Calu3 (cell line): ENCODE measurements around the gene CNNM4. TPM values are rescaled to one million over a fixed set of nuclear protein-coding genes. Genes with fewer than 3 reads are reported as not detected.
"Not testable (repeated sequence)": the region's sequence is repeated elsewhere in the genome, so short reads cannot be mapped to it uniquely, and the experiment has no call there.

Experiments
- BruUV-seq: library from RNA; stranded (reverse); fragments of 400-500 nt; replicated peaks from 2 replicates; lab custom pipeline; 2021; lab: Mats Ljungman, UMichigan
- CTCF ChIA-PET: fragments of 300-600 bp; sonication (Branson Sonifier 250); formaldehyde crosslinking; loops from one replicate; lab custom pipeline; 2022; ENCODE audit warnings: antibody characterized with exemption; lab: Charles Lee
- DNase-seq: peaks from one replicate; pipeline ENCODE4 v3.0.0; 2022
- H3K27ac Mint-ChIP-seq: one replicate; pipeline ENCODE4 v1.8.0; 2022; ENCODE audit warnings: mixed read lengths; ENCODE audit not compliant: unreplicated experiment
- H3K27me3 Mint-ChIP-seq: one replicate; pipeline ENCODE4 v1.8.0; 2022; ENCODE audit warnings: mixed read lengths; ENCODE audit not compliant: unreplicated experiment
- H3K36me3 Mint-ChIP-seq: one replicate; pipeline ENCODE4 v1.8.0; 2022; ENCODE audit warnings: mild to moderate bottlenecking, moderate library complexity, mixed read lengths; ENCODE audit not compliant: insufficient read depth, unreplicated experiment
- H3K4me1 Mint-ChIP-seq: one replicate; pipeline ENCODE4 v1.8.0; 2022; ENCODE audit warnings: mild to moderate bottlenecking, low read depth, mixed read lengths; ENCODE audit not compliant: unreplicated experiment
- H3K4me3 Mint-ChIP-seq: one replicate; pipeline ENCODE4 v1.8.0; 2022; ENCODE audit warnings: mild to moderate bottlenecking, low read depth, moderate library complexity, mixed read lengths; ENCODE audit not compliant: unreplicated experiment
- H3K9me3 Mint-ChIP-seq: one replicate; pipeline ENCODE4 v1.8.0; 2022; ENCODE audit warnings: low read depth, mixed read lengths; ENCODE audit not compliant: unreplicated experiment
- intact Hi-C: fragments of 100-400 bp; cut with micrococcal nuclease; formaldehyde crosslinking; loops from one replicate; pipeline ENCODE4 v1.10.0; 2022; ENCODE audit not compliant: unreplicated experiment
- total RNA-seq: library from RNA; stranded (reverse); gene quantifications from 2 replicates; pipeline ENCODE4 v1.2.3, GENCODE V29; 2022
- TF ChIP-seq, protein P1 (sequence below): fragments of 200-600 bp; IDR thresholded peaks from one replicate; pipeline ENCODE4 v1.8.0; 2022; ENCODE audit warnings: antibody characterized with exemption; ENCODE audit not compliant: unreplicated experiment

CNNM4 gene
- total RNA-seq, 1 experiment from 2014 or later: 22.3 TPM

DNA sequence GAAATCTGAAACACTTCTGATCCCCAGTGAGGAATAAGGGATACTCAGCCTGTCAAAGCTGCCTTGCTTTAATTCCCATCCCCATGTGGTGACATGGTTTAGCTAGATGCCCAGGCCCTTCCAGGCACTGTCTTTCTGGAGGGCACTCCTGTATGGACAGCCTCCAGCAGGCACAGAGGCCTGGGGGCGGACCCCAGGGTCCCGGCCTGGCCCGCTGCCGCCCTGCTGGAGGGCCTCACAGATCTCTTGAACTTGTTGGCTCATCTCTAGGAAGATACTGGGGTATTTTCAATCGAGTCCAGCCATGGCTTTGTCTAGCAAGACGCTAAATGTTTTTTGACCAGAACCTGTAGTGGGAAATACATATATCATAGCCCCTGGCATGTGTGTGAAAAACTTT is 34.4 kb downstream of the CNNM4 start:
- no peak overlapping the region for H3K4me3 Mint-ChIP-seq
- H3K27me3 Mint-ChIP-seq: no peaks in the 10 kb centered on the region
- no peak overlapping the region for H3K27ac Mint-ChIP-seq
- no peaks in the 10 kb centered on the region for H3K4me1 Mint-ChIP-seq
- DNase-seq: no peak
- intact Hi-C loops: no loop called here
- TF ChIP-seq, protein P1, sequence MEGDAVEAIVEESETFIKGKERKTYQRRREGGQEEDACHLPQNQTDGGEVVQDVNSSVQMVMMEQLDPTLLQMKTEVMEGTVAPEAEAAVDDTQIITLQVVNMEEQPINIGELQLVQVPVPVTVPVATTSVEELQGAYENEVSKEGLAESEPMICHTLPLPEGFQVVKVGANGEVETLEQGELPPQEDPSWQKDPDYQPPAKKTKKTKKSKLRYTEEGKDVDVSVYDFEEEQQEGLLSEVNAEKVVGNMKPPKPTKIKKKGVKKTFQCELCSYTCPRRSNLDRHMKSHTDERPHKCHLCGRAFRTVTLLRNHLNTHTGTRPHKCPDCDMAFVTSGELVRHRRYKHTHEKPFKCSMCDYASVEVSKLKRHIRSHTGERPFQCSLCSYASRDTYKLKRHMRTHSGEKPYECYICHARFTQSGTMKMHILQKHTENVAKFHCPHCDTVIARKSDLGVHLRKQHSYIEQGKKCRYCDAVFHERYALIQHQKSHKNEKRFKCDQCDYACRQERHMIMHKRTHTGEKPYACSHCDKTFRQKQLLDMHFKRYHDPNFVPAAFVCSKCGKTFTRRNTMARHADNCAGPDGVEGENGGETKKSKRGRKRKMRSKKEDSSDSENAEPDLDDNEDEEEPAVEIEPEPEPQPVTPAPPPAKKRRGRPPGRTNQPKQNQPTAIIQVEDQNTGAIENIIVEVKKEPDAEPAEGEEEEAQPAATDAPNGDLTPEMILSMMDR: no peak
- no peaks in the 10 kb centered on the region for H3K9me3 Mint-ChIP-seq
- no TSS peak for BruUV-seq
- CTCF ChIA-PET: no interaction called here
- H3K36me3 Mint-ChIP-seq: no peaks in the 10 kb centered on the region

DNA sequence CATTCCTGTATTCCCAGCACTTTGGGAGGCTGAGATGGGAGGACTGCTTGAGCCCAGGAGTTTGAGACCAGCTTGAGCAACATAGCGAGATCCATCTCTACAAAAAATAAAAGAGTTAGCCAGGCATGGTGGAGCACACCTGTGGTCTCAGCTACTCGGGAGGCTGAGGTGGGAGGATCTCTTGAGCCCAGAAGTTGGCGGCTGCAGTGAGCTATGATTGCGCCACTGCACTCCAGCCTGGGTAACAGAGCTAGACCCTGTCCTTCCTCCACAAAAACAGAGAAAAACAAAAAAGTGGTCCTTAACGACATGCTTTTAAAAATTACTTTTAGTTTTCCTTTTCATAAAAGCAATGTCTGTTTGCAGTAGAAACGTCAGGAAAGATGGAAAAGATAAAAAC is 35.8 kb downstream of the CNNM4 start:
- H3K27me3 Mint-ChIP-seq: not testable (repeated sequence)

DNA sequence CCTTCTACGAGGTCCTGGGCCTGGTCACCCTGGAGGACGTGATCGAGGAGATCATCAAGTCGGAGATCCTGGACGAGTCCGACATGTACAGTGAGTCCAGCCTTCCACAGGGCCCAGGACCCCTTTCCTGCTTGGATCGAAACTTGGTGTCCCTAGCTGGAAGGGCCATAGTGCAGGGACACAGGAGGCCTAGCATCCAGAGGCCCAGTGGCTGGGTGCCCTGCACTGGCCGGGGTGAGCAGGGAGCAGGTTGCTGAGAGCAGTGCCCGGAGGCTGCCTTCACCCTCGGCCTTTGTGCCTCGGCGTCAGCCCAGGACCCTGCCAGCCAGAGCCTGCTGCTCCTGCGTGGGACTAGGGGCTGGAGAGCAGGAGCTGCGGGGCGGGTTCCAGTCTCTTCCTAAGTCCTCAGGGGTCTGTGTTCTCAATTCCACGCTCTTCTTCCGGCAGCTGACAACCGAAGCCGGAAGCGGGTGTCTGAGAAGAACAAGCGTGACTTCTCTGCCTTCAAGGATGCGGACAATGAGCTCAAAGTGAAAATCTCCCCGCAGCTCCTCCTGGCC is 36.4 kb downstream of the CNNM4 start:
- Mint-ChIP-seq H3K27ac (no peak overlapping the region), H3K4me1 (no peaks in the 10 kb centered on the region), H3K4me3 (no peak overlapping the region), H3K9me3 (no peaks in the 10 kb centered on the region), H3K36me3 (no peaks in the 10 kb centered on the region), H3K27me3 (no peaks in the 10 kb centered on the region)
- TF ChIP-seq, protein P1: no peak
- CTCF ChIA-PET: no interaction called here
- BruUV-seq: no TSS peak
- no peak for DNase-seq
- intact Hi-C loops: no loop called here

More for the DNA sequence above, 35.8 kb downstream of the CNNM4 start:
- intact Hi-C loops, BruUV-seq, CTCF ChIA-PET, DNase-seq, H3K9me3 Mint-ChIP-seq, H3K4me1 Mint-ChIP-seq, H3K27ac Mint-ChIP-seq, H3K4me3 Mint-ChIP-seq, H3K36me3 Mint-ChIP-seq: not testable (repeated sequence)

DNA sequence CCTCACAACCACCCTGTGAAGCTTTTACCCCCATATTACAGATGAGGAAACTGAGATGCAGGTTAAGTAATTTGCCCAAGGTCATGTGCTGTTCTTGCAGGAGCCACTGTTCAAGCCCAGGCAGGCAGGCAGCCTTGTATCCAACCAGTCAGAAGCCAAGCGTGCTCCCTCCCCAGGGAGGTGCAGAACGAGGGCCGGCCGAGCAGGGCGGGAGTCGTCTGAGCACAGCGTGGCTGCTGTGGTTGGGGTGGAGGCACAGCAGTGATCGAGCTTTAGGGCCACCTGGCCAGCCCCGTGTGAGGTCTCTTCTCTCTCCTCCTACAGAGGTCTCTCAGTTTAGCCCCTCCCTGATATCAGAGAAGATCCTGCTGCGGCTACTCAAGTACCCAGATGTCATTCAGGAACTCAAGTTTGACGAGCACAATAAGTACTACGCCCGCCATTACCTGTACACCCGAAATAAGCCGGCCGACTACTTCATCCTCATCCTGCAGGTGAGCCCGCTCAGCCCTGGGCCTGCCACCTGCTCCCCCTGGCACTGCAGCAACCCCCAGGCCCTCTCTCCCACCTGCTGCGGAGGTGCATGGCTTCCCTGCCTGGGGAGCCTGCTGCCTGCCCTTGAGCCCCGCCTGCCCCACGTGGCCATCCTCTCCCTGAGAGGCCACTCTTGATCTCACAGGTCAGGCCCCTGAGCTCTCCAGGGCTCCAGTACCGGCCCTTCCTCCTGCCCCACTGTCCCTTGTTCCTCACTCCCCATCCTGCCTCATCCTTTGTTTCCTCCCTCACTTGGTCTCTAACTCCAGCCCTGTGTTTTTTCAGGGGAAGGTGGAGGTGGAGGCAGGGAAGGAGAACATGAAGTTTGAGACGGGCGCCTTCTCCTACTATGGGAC is 38.3 kb downstream of the CNNM4 start:
- TF ChIP-seq, protein P1: no peak
- H3K9me3 Mint-ChIP-seq: no peaks in the 10 kb centered on the region
- H3K27ac Mint-ChIP-seq: no peak overlapping the region
- DNase-seq: no peak
- no TSS peak for BruUV-seq
- CTCF ChIA-PET: no interaction called here
- intact Hi-C loops: no loop called here
- no peaks in the 10 kb centered on the region for H3K36me3 Mint-ChIP-seq
- H3K4me1 Mint-ChIP-seq: no peaks in the 10 kb centered on the region
- no peaks in the 10 kb centered on the region for H3K27me3 Mint-ChIP-seq
- H3K4me3 Mint-ChIP-seq: no peak overlapping the region

DNA sequence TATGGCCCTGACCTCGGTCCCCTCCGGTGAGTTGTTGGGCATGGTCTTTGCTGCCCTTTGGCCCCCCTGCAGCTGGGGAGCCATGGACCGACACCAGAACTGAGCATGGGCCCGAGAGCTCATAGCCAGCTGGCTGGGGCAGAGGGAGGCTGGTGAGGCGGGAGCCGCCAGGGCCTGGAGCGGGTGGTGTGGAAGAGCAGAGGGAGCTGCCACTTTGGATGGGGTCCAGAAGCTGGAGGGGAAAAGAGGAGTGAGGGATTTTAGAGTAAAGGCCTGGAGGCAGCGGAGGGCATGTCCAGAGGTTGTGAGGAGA is 38.9 kb downstream of the CNNM4 start:
- Mint-ChIP-seq H3K27me3 (no peaks in the 10 kb centered on the region), H3K36me3 (no peaks in the 10 kb centered on the region), H3K27ac (no peak overlapping the region), H3K9me3 (no peaks in the 10 kb centered on the region), H3K4me1 (no peaks in the 10 kb centered on the region), H3K4me3 (no peak overlapping the region)
- DNase-seq: no peak
- BruUV-seq: no TSS peak
- TF ChIP-seq, protein P1: no peak
- intact Hi-C loops: no loop called here
- CTCF ChIA-PET: no interaction called here
